Measurements from ENCODE around the gene C19orf25.

C19orf25 gene

GRCh38 chr19:1466461-1467214, 12.4 kb downstream of the C19orf25 start:
- Histone ChIP-seq H3K27ac (ENCODE audit: low read depth, low read length) (no peak overlapping the region), H3K4me1 (ENCODE audit: control insufficient read depth, low read depth, low read length) (peaks cover 3% of the 10 kb centered on the region), H4K5ac (ENCODE audit: low read length) (no peak overlapping the region), H3K9ac (ENCODE audit: low read length) (no peak overlapping the region), H2BK15ac (replicated peaks; ENCODE audit: low read depth) (no peak overlapping the region), H2BK5ac (ENCODE audit: low read length) (no peak overlapping the region), H4K8ac (ENCODE audit: low read depth, low read length) (no peak overlapping the region), H3K56ac (ENCODE audit: low read length) (no peak overlapping the region), H2AK5ac (ENCODE audit: low read length) (no peak overlapping the region), H3K18ac (ENCODE audit: low read length) (no peak overlapping the region), H3K23ac (ENCODE audit: low read length) (peak overlapping the region; percentile 24), H3K79me2 (ENCODE audit: control insufficient read depth, insufficient read depth, low read length) (no peaks in the 10 kb centered on the region), H3K79me1 (ENCODE audit: low read length) (no peaks in the 10 kb centered on the region), H3K36me3 (ENCODE audit: control insufficient read depth, insufficient read depth, low read length) (no peaks in the 10 kb centered on the region), H3K27me3 (ENCODE audit: insufficient read depth, low read length, poor library complexity) (peaks cover 42% of the 10 kb centered on the region), H3K4me3 (ENCODE audit: low read length) (no peak overlapping the region), H3K4me2 (ENCODE audit: low read length) (no peak overlapping the region), H3K4ac (ENCODE audit: low read depth, low read length) (no peak overlapping the region), H2BK120ac (ENCODE audit: low read depth, low read length) (no peak overlapping the region)
- WGBS (ENCODE audit: extremely low coverage, insufficient coverage, low lambda C conversion rate) = no CpG with 5 or more reads among the region's 70 CpGs
- no peak for DNase-seq

DNA sequence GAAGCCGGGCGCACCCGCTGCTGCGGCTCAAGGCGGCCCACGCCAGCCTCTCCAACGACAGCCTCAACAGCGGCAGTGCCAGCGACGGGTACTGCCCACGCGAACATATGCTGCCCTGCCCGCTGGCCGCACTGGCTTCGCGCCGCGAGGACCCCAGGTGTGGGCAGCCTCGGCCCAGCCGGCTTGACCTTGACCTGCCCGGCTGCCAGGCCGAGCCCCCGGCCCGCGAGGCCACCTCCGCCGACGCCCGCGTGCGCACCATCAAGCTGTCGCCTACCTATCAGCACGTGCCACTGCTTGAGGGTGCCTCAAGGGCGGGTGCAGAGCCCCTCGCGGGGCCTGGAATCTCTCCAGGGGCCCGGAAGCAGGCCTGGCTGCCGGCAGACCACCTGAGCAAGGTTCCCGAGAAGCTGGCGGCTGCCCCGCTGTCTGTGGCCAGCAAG, 13.0 kb downstream of the C19orf25 start:
- Histone ChIP-seq H3K36me3 (ENCODE audit: control insufficient read depth, insufficient read depth, low read length) (no peaks in the 10 kb centered on the region), H4K8ac (ENCODE audit: low read depth, low read length) (no peak overlapping the region), H3K4me3 (ENCODE audit: low read length) (no peak overlapping the region)

DNA sequence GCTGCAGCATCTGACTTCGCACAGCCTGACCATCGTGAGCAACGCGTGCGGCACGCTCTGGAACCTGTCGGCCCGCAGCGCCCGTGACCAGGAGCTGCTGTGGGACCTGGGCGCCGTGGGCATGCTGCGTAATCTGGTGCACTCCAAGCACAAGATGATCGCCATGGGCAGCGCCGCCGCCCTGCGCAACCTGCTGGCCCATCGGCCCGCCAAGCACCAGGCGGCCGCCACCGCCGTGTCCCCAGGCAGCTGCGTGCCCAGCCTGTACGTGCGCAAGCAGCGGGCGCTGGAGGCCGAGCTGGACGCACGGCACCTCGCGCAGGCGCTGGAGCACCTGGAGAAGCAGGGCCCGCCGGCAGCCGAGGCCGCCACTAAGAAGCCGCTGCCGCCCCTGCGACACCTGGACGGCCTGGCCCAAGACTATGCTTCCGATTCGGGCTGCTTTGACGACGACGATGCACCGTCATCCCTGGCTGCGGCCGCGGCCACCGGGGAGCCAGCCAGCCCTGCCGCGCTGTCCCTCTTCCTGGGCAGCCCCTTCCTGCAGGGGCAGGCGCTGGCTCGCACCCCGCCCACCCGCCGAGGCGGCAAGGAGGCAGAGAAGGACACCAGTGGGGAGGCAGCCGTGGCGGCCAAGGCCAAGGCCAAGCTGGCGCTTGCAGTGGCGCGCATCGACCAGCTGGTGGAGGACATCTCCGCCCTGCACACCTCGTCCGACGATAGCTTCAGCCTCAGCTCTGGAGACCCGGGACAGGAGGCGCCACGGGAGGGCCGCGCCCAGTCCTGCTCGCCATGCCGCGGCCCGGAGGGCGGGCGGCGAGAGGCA, 13.6 kb downstream of the C19orf25 start:
- Histone ChIP-seq H3K79me2 (ENCODE audit: control insufficient read depth, insufficient read depth, low read length) (no peaks in the 10 kb centered on the region), H2AK5ac (ENCODE audit: low read length) (no peak overlapping the region), H3K4me1 (ENCODE audit: control insufficient read depth, low read depth, low read length) (peaks cover 3% of the 10 kb centered on the region), H2BK15ac (replicated peaks; ENCODE audit: low read depth) (no peak overlapping the region), H2BK120ac (ENCODE audit: low read depth, low read length) (no peak overlapping the region), H3K27ac (ENCODE audit: low read depth, low read length) (no peak overlapping the region), H3K18ac (ENCODE audit: low read length) (no peak overlapping the region), H3K56ac (ENCODE audit: low read length) (peak overlapping the region; percentile 56), H3K36me3 (ENCODE audit: control insufficient read depth, insufficient read depth, low read length) (no peaks in the 10 kb centered on the region), H4K5ac (ENCODE audit: low read length) (no peak overlapping the region), H3K23ac (ENCODE audit: low read length) (no peak overlapping the region), H3K79me1 (ENCODE audit: low read length) (no peaks in the 10 kb centered on the region), H3K27me3 (ENCODE audit: insufficient read depth, low read length, poor library complexity) (peaks cover 42% of the 10 kb centered on the region), H4K8ac (ENCODE audit: low read depth, low read length) (no peak overlapping the region), H3K4ac (ENCODE audit: low read depth, low read length) (no peak overlapping the region), H3K4me3 (ENCODE audit: low read length) (no peak overlapping the region), H3K9ac (ENCODE audit: low read length) (no peak overlapping the region), H3K4me2 (ENCODE audit: low read length) (no peak overlapping the region), H2BK5ac (ENCODE audit: low read length) (no peak overlapping the region)
- peak; percentile 75 for DNase-seq
- no CpG with 5 or more reads among the region's 83 CpGs for WGBS (ENCODE audit: extremely low coverage, insufficient coverage, low lambda C conversion rate)

More for the DNA sequence above, 13.0 kb downstream of the C19orf25 start:
- Histone ChIP-seq H3K4ac (ENCODE audit: low read depth, low read length) (no peak overlapping the region), H3K79me1 (ENCODE audit: low read length) (no peaks in the 10 kb centered on the region), H3K4me2 (ENCODE audit: low read length) (no peak overlapping the region), H2BK120ac (ENCODE audit: low read depth, low read length) (no peak overlapping the region), H3K27me3 (ENCODE audit: insufficient read depth, low read length, poor library complexity) (peaks cover 42% of the 10 kb centered on the region), H2BK5ac (ENCODE audit: low read length) (no peak overlapping the region), H3K18ac (ENCODE audit: low read length) (no peak overlapping the region), H4K5ac (ENCODE audit: low read length) (no peak overlapping the region), H3K23ac (ENCODE audit: low read length) (no peak overlapping the region), H3K79me2 (ENCODE audit: control insufficient read depth, insufficient read depth, low read length) (no peaks in the 10 kb centered on the region), H3K56ac (ENCODE audit: low read length) (peak overlapping the region; percentile 7), H2AK5ac (ENCODE audit: low read length) (no peak overlapping the region), H3K27ac (ENCODE audit: low read depth, low read length) (no peak overlapping the region), H3K4me1 (ENCODE audit: control insufficient read depth, low read depth, low read length) (peaks cover 3% of the 10 kb centered on the region), H2BK15ac (replicated peaks; ENCODE audit: low read depth) (no peak overlapping the region), H3K9ac (ENCODE audit: low read length) (no peak overlapping the region)
- no peak for DNase-seq
- no CpG with 5 or more reads among the region's 41 CpGs for WGBS (ENCODE audit: extremely low coverage, insufficient coverage, low lambda C conversion rate)

- Histone ChIP-seq H3K36me3 (ENCODE audit: control insufficient read depth, insufficient read depth, low read length) (no peaks in the 10 kb centered on the region), H2BK5ac (ENCODE audit: low read length) (no peak overlapping the region), H3K27ac (ENCODE audit: low read depth, low read length) (no peak overlapping the region), H4K5ac (ENCODE audit: low read length) (no peak overlapping the region), H3K18ac (ENCODE audit: low read length) (no peak overlapping the region), H3K27me3 (ENCODE audit: insufficient read depth, low read length, poor library complexity) (peaks cover 10% of the 10 kb centered on the region), H3K79me1 (ENCODE audit: low read length) (no peaks in the 10 kb centered on the region), H3K9ac (ENCODE audit: low read length) (no peak overlapping the region), H2BK120ac (ENCODE audit: low read depth, low read length) (no peak overlapping the region), H2AK5ac (ENCODE audit: low read length) (no peak overlapping the region), H3K4me2 (ENCODE audit: low read length) (no peak overlapping the region), H3K23ac (ENCODE audit: low read length) (no peak overlapping the region), H3K79me2 (ENCODE audit: control insufficient read depth, insufficient read depth, low read length) (no peaks in the 10 kb centered on the region), H2BK15ac (replicated peaks; ENCODE audit: low read depth) (no peak overlapping the region), H3K4ac (ENCODE audit: low read depth, low read length) (no peak overlapping the region), H3K4me3 (ENCODE audit: low read length) (no peak overlapping the region), H3K4me1 (ENCODE audit: control insufficient read depth, low read depth, low read length) (no peaks in the 10 kb centered on the region), H4K8ac (ENCODE audit: low read depth, low read length) (no peak overlapping the region), H3K56ac (ENCODE audit: low read length) (no peak overlapping the region)
- DNase-seq = no peak
- WGBS (ENCODE audit: extremely low coverage, insufficient coverage, low lambda C conversion rate) = no CpG with 5 or more reads among the region's 24 CpGs
These were observed 17.2 kb downstream of the C19orf25 start for GRCh38 chr19:1461862-1462261.

- H3K9ac ChIP-seq (ENCODE audit: low read length) = no peak overlapping the region
- H3K56ac ChIP-seq (ENCODE audit: low read length) = no peak overlapping the region
- H3K27me3 ChIP-seq (ENCODE audit: insufficient read depth, low read length, poor library complexity) = no peaks in the 10 kb centered on the region
- DNase-seq = no peak
- no peak overlapping the region for H3K4ac ChIP-seq (ENCODE audit: low read depth, low read length)
- no peak overlapping the region for H4K8ac ChIP-seq (ENCODE audit: low read depth, low read length)
- H3K79me2 ChIP-seq (ENCODE audit: control insufficient read depth, insufficient read depth, low read length) = no peaks in the 10 kb centered on the region
- H3K4me2 ChIP-seq (ENCODE audit: low read length) = no peak overlapping the region
- no peak overlapping the region for H2BK15ac ChIP-seq (replicated peaks; ENCODE audit: low read depth)
- no CpG with 5 or more reads among the region's 36 CpGs for WGBS (ENCODE audit: extremely low coverage, insufficient coverage, low lambda C conversion rate)
- H3K4me1 ChIP-seq (ENCODE audit: control insufficient read depth, low read depth, low read length) = no peaks in the 10 kb centered on the region
- no peak overlapping the region for H2BK120ac ChIP-seq (ENCODE audit: low read depth, low read length)
- H3K23ac ChIP-seq (ENCODE audit: low read length) = no peak overlapping the region
- H3K18ac ChIP-seq (ENCODE audit: low read length) = no peak overlapping the region
- H4K5ac ChIP-seq (ENCODE audit: low read length) = no peak overlapping the region
- no peak overlapping the region for H3K27ac ChIP-seq (ENCODE audit: low read depth, low read length)
- no peaks in the 10 kb centered on the region for H3K79me1 ChIP-seq (ENCODE audit: low read length)
- H3K4me3 ChIP-seq (ENCODE audit: low read length) = no peak overlapping the region
- H3K36me3 ChIP-seq (ENCODE audit: control insufficient read depth, insufficient read depth, low read length) = no peaks in the 10 kb centered on the region
- H2AK5ac ChIP-seq (ENCODE audit: low read length) = no peak overlapping the region
- no peak overlapping the region for H2BK5ac ChIP-seq (ENCODE audit: low read length)
These were observed 18.7 kb downstream of the C19orf25 start for GRCh38 chr19:1460033-1460995.

Measured in mesendoderm (in vitro differentiated cells).